ENCODE data around the gene NMT1.

NMT1 gene

DNA sequence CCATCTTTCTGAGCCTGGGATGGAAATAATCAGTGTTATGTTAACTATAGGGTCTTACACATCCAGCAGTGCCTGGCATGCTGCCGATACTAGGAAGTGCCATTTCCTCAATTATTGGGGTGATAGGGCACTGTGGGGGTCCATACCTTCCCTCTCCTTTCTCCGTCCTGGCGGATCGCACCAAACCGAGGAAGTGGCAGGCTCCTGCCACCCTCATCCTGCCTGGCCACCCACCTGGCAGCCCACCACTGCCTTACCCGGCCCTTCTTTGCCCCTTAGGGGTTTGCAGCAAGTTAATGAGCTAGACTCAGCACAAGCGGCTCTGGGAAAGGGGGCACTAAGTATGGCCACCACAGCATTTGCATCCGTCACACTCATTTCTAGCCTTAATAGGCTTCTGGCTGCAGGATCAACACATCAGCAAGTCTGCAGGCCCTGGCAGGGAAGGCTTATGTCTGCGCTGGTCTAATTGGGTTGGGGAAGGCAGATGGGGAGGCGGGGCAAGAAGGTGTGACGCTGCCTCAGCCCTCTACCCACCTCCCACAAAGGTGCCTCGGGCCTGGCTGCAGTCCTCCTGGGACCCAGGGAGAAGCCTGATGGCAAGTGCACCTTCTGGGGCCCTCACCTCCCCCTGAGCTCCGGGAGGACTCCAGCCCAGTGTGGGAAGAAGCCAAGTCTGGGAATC is 38.3 kb upstream of the NMT1 start:
- peaks cover 27% of the 10 kb centered on the region for H3K27me3 Mint-ChIP-seq (ENCODE audit: low read depth)

DNA sequence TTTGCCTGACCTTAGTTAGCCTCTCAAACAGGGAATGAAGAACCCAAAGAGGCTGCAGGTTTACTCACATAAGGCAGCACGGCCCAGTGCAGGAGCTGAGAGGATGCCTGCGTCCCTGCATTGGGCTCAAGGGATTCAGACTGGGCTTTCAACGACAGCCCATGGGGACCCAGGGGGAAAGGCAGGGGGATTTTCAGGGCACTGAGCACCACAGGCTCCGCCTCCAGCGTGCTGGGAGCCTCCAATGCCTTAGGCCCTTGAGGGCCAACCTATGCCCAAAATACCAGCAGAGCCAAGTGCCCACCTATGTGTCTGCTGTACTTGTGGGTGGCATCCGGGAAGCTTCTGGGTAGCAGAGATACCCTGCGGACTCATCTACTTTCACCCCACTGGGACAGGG is 32.0 kb upstream of the NMT1 start:
- Mint-ChIP-seq H3K27me3 (ENCODE audit: low read depth) (no peaks in the 10 kb centered on the region), H3K4me3 (no peak overlapping the region), H3K4me1 (peaks cover 35% of the 10 kb centered on the region), H3K36me3 (ENCODE audit: low read depth) (peaks cover 45% of the 10 kb centered on the region), H3K27ac (no peak overlapping the region), H3K9me3 (no peaks in the 10 kb centered on the region)
- TF ChIP-seq, protein P1, sequence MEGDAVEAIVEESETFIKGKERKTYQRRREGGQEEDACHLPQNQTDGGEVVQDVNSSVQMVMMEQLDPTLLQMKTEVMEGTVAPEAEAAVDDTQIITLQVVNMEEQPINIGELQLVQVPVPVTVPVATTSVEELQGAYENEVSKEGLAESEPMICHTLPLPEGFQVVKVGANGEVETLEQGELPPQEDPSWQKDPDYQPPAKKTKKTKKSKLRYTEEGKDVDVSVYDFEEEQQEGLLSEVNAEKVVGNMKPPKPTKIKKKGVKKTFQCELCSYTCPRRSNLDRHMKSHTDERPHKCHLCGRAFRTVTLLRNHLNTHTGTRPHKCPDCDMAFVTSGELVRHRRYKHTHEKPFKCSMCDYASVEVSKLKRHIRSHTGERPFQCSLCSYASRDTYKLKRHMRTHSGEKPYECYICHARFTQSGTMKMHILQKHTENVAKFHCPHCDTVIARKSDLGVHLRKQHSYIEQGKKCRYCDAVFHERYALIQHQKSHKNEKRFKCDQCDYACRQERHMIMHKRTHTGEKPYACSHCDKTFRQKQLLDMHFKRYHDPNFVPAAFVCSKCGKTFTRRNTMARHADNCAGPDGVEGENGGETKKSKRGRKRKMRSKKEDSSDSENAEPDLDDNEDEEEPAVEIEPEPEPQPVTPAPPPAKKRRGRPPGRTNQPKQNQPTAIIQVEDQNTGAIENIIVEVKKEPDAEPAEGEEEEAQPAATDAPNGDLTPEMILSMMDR (IDR thresholded peaks at IDR 0.05; ENCODE audit: unreplicated experiment in 3 of 3), result no peak

More for the DNA sequence above, 38.3 kb upstream of the NMT1 start:
- H3K36me3 Mint-ChIP-seq (ENCODE audit: low read depth), result peaks cover 20% of the 10 kb centered on the region
- peak overlapping the region in 1 of 3 experiments; percentile 31 for H3K27ac Mint-ChIP-seq
- H3K9me3 Mint-ChIP-seq, result no peaks in the 10 kb centered on the region
- peak overlapping the region in 2 of 3 experiments; percentile 19 to 35 for H3K4me3 Mint-ChIP-seq
- TF ChIP-seq, protein P1 (IDR thresholded peaks at IDR 0.05; ENCODE audit: unreplicated experiment in 3 of 3), result no peak
- H3K4me1 Mint-ChIP-seq, result peaks cover 33% of the 10 kb centered on the region

DNA sequence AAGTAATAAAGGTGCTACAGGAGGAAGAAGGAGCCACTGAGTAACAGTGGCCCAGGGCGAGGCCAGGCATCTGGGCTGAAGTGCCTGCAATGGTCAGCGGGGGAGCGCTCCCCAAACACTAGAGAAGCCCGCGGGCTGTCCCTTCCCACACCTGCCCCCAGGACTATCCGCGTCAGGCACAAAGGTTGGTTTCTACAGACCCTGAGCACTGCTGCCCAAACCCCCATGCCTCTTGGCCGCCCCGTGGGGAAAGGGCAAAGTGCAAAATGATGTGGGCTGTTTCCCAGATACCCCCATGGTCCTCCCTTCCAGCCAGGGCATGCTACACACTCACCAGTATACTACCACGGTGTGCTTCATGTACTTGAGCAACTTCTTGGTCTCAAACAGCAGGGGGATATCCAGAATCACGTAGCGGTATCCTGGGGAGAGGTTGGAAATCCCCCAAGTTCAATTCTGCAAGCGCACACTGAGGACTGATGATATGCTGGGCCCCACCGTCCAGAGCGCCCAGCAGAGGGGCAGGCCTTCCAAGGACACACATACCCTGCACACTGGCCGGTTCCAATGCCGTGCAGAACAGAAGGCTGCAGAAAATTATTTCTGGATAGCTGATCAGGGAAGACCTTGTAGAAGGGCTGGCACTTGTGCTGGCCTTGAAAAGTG is 31.2 kb upstream of the NMT1 start:
- H3K27me3 Mint-ChIP-seq (ENCODE audit: low read depth), result no peaks in the 10 kb centered on the region
- peaks cover 50% of the 10 kb centered on the region for H3K36me3 Mint-ChIP-seq (ENCODE audit: low read depth)
- TF ChIP-seq, protein P1 (IDR thresholded peaks at IDR 0.05; ENCODE audit: unreplicated experiment in 3 of 3), result no peak
- H3K9me3 Mint-ChIP-seq, result no peaks in the 10 kb centered on the region
- no peak overlapping the region for H3K4me3 Mint-ChIP-seq
- H3K27ac Mint-ChIP-seq, result peak overlapping the region in 2 of 3 experiments; percentile 28 to 42
- peaks cover 43% of the 10 kb centered on the region for H3K4me1 Mint-ChIP-seq

DNA sequence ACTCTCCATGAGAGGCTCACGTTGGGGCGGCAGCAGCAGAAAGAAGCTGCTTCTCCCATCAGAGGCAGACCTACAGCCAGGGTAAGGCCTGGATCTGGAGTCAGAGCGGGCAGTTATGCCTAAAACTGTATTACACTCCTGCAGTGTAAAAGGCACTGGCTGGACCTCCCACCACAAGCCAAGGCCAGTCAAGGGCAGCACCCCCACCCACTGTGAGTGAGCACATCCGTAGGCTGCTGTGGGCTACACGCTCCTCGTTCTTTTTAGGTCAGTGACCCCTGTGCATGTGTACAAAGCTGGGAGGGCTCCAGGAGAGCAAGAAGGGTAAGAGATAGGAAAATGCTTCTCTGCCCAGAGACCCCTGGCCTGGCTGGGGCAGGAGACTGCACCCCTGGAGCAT is 30.4 kb upstream of the NMT1 start:
- no peaks in the 10 kb centered on the region for H3K27me3 Mint-ChIP-seq (ENCODE audit: low read depth)
- H3K9me3 Mint-ChIP-seq, result no peaks in the 10 kb centered on the region
- TF ChIP-seq, protein P1 (IDR thresholded peaks at IDR 0.05; ENCODE audit: unreplicated experiment in 3 of 3), result no peak
- H3K36me3 Mint-ChIP-seq (ENCODE audit: low read depth), result peaks cover 51% of the 10 kb centered on the region
- no peak overlapping the region for H3K4me3 Mint-ChIP-seq
- H3K27ac Mint-ChIP-seq, result peak overlapping the region in 1 of 3 experiments; percentile 42
- H3K4me1 Mint-ChIP-seq, result peaks cover 44% of the 10 kb centered on the region

DNA sequence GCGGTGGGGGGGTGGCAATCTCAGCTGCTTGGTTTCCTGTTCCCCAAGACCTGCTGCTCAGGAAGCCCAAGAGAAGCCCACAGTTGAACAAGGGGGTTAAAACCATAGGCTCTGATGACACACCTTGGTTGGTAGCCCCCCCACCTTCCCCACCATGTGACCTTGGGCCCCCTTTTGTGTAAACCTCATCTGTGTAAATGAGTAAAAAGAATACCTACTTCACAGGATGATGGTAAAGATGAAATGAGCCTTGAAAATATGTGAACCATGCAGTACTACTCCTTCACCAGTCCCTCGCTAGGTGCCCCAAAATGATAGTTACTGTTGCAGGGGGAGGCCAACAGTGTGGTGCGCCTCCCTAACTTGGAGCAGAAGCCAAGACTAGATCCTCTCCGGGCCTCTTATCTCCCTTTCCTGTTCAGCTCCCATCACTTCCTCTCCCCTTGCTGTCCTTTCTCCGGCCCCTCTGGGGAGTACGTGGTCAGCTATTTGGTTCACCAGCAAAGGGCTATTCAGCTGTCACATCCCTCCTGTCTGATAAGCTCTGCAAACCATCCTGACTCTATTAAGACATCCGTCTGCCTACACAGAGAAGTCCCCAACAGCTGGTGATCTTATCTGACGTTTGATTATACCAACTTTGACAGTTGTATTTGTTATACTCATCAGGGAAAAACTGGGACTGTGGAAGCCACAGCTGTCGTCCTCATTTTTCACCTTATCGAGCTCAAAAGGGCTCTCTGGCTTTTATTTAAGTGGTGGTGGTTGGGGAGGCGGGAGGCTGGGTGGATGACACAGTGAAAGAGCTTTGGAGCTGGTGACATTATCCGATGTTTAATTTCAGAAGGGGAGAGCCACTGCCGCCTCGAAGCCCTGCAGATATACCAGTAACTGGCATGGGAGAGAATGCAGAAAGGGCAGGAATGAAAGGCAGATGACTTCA is 29.6 kb upstream of the NMT1 start:
- H3K4me3 Mint-ChIP-seq, result peak overlapping the region in 1 of 3 experiments; percentile 8
- peaks cover 47% of the 10 kb centered on the region for H3K4me1 Mint-ChIP-seq
- H3K36me3 Mint-ChIP-seq (ENCODE audit: low read depth), result peaks cover 52% of the 10 kb centered on the region
- TF ChIP-seq, protein P1 (IDR thresholded peaks at IDR 0.05; ENCODE audit: unreplicated experiment in 3 of 3), result no peak
- peak overlapping the region; percentile 69 to 91 (median 76) for H3K27ac Mint-ChIP-seq
- H3K9me3 Mint-ChIP-seq, result no peaks in the 10 kb centered on the region
- H3K27me3 Mint-ChIP-seq (ENCODE audit: low read depth), result no peaks in the 10 kb centered on the region

Measured in nephron (organoid).